Jurkat, Clone E6-1 (cell line): ENCODE measurements around the gene MYPN.
"Not testable (repeated sequence)": the region's sequence is repeated elsewhere in the genome, so short reads cannot be mapped to it uniquely, and the experiment has no call there.

ENCODE experiments used
- DNase-seq: peaks from one replicate; pipeline ENCODE4 v3.0.0-alpha.2; 2011; ENCODE audit warnings: low read depth, low spot score
- H3K4me3 ChIP-seq: 2 replicates; pipeline ENCODE4 v1.5.1; 2011; ENCODE audit warnings: mild to moderate bottlenecking, low read length, control low read depth, moderate library complexity

MYPN gene

GRCh38 chr10:68158031-68158430 is 48.7 kb downstream of the MYPN start:
- H3K4me3 ChIP-seq, result no peak overlapping the region
- no peak for DNase-seq

- no peak for DNase-seq
- no peak overlapping the region for H3K4me3 ChIP-seq
These were observed 54.4 kb downstream of the MYPN start for GRCh38 chr10:68163735-68164134.

GRCh38 chr10:68165643-68166042 is 56.4 kb downstream of the MYPN start:
- no peak for DNase-seq
- no peak overlapping the region for H3K4me3 ChIP-seq

GRCh38 chr10:68166871-68167585 is 57.7 kb downstream of the MYPN start:
- no peak for DNase-seq
- no peak overlapping the region for H3K4me3 ChIP-seq

- no peak overlapping the region for H3K4me3 ChIP-seq
- DNase-seq, result no peak
These were observed 58.4 kb downstream of the MYPN start for GRCh38 chr10:68167586-68168189.

- DNase-seq, result no peak
- H3K4me3 ChIP-seq, result no peak overlapping the region
These were observed 62.3 kb downstream of the MYPN start for GRCh38 chr10:68171539-68172080.

- no peak overlapping the region for H3K4me3 ChIP-seq
- DNase-seq, result no peak
These were observed 63.0 kb downstream of the MYPN start for GRCh38 chr10:68172324-68172723.

GRCh38 chr10:68175949-68176348 is 66.7 kb downstream of the MYPN start:
- DNase-seq, result no peak
- no peak overlapping the region for H3K4me3 ChIP-seq

GRCh38 chr10:68176797-68177196 is 67.5 kb downstream of the MYPN start:
- H3K4me3 ChIP-seq, result no peak overlapping the region
- DNase-seq, result no peak

- DNase-seq, result no peak
These were observed 69.3 kb downstream of the MYPN start for GRCh38 chr10:68178592-68178991.

GRCh38 chr10:68179016-68179415 is 69.7 kb downstream of the MYPN start:
- H3K4me3 ChIP-seq, result no peak overlapping the region
- no peak for DNase-seq

More at GRCh38 chr10:68178592-68178991, 69.3 kb downstream of the MYPN start:
- no peak overlapping the region for H3K4me3 ChIP-seq

- no peak overlapping the region for H3K4me3 ChIP-seq
These were observed 71.2 kb downstream of the MYPN start for GRCh38 chr10:68180490-68180889.

GRCh38 chr10:68184546-68184945 is 75.3 kb downstream of the MYPN start:
- DNase-seq, result no peak
- no peak overlapping the region for H3K4me3 ChIP-seq

More at GRCh38 chr10:68180490-68180889, 71.2 kb downstream of the MYPN start:
- no peak for DNase-seq

GRCh38 chr10:68185085-68185484 is 75.8 kb downstream of the MYPN start:
- DNase-seq, result no peak
- H3K4me3 ChIP-seq, result no peak overlapping the region

- DNase-seq, result no peak
- H3K4me3 ChIP-seq, result no peak overlapping the region
These were observed 79.5 kb downstream of the MYPN start for GRCh38 chr10:68188835-68189234.

GRCh38 chr10:68192113-68192512 is 82.8 kb downstream of the MYPN start:
- DNase-seq, result no peak
- no peak overlapping the region for H3K4me3 ChIP-seq

- no peak for DNase-seq
- no peak overlapping the region for H3K4me3 ChIP-seq
These were observed 85.0 kb downstream of the MYPN start for GRCh38 chr10:68194290-68194689.

GRCh38 chr10:68195776-68196175 is 86.5 kb downstream of the MYPN start:
- H3K4me3 ChIP-seq, DNase-seq: not testable (repeated sequence)

GRCh38 chr10:68196701-68197100 is 87.4 kb downstream of the MYPN start:
- H3K4me3 ChIP-seq, result no peak overlapping the region
- no peak for DNase-seq

GRCh38 chr10:68202960-68203353 is 93.7 kb downstream of the MYPN start:
- H3K4me3 ChIP-seq, result no peak overlapping the region
- no peak for DNase-seq
